ENCODE results near the gene C11orf97.

C11orf97 gene

GRCh38 chr11:94536386-94536785 is 24.1 kb downstream of the C11orf97 start:
- no peak for DNase-seq (ENCODE audit: low spot score)
- TF ChIP-seq CTCF (IDR thresholded peaks at IDR 0.05; ENCODE audit: extremely low read depth, missing control alignments): no peak

- DNase-seq (ENCODE audit: low spot score): no peak
- TF ChIP-seq CTCF (IDR thresholded peaks at IDR 0.05; ENCODE audit: extremely low read depth, missing control alignments): no peak
Measured at GRCh38 chr11:94537031-94537600, 24.9 kb downstream of the C11orf97 start.

GRCh38 chr11:94539420-94539819 is 27.2 kb downstream of the C11orf97 start:
- TF ChIP-seq CTCF (IDR thresholded peaks at IDR 0.05; ENCODE audit: extremely low read depth, missing control alignments): no peak

GRCh38 chr11:94543695-94544645 is 31.7 kb downstream of the C11orf97 start, which contains the start of gene FUT4:
FUT4 (plus strand) TSS chr11:94543921; CDS start chr11:94544134, 213 bp downstream.
- DNase-seq (ENCODE audit: low spot score): peak; percentile 94
- no peak for TF ChIP-seq CTCF (IDR thresholded peaks at IDR 0.05; ENCODE audit: extremely low read depth, missing control alignments)

More at GRCh38 chr11:94539420-94539819, 27.2 kb downstream of the C11orf97 start:
- DNase-seq (ENCODE audit: low spot score): no peak

GRCh38 chr11:94544646-94545263 is 32.5 kb downstream of the C11orf97 start:
- DNase-seq (ENCODE audit: low spot score): no peak
- no peak for TF ChIP-seq CTCF (IDR thresholded peaks at IDR 0.05; ENCODE audit: extremely low read depth, missing control alignments)

GRCh38 chr11:94545264-94546161 is 33.3 kb downstream of the C11orf97 start:
- no peak for DNase-seq (ENCODE audit: low spot score)
- no peak for TF ChIP-seq CTCF (IDR thresholded peaks at IDR 0.05; ENCODE audit: extremely low read depth, missing control alignments)
